ENCODE data around the gene ZAP70. TPM values are rescaled to one million over a fixed set of nuclear protein-coding genes. Genes with fewer than 3 reads are reported as not detected.

Gene ZAP70
- total and polyA plus RNA-seq, 2 of the 13 experiments (the other 11 are each of a cell fraction or from before 2014, with no cell fraction given) = 0.51 to 4.0 TPM

DNA sequence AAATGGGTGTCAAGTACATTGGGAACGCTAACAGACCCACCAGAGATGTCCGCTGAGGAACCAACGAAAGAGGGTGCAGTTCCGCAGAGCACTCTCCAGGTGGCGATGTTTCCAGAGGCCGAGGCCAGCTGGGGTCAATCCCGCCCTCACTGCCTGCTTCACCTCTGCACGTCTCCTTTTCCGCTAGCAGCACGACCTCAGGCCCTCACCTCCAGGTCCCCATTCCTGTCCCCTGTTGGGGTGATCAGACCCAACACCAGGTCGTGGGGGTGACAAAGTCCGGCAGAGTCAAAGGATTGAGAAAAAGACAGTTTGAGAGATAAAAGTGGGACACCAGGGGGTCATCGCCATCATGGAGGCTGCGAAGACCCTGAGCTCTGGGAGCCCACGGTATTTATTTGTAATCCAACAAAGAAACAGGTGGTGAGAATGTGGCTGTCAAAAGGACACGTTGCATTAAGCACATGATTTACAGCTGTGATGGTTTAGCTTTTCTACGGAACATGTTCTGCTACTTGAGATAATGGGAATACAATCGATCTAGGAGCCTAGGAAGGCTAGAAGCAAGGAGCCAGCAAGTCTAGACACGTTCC is 27.3 kb downstream of the ZAP70 start (continued):
- no peak for TF ChIP-seq UBTF (CRISPR knock-in tag; IDR thresholded peaks at IDR 0.05)
- TF ChIP-seq E2F2 (CRISPR knock-in tag; IDR thresholded peaks at IDR 0.05; ENCODE audit: borderline replicate concordance) = no peak
- TF ChIP-seq ZNF839 (CRISPR knock-in tag; IDR thresholded peaks at IDR 0.05; ENCODE audit: borderline replicate concordance) = no peak
- no peak for TF ChIP-seq ELF4 (CRISPR knock-in tag; IDR thresholded peaks at IDR 0.05; ENCODE audit: borderline replicate concordance)
- TF ChIP-seq ZNF207 (IDR thresholded peaks at IDR 0.05; ENCODE audit: borderline replicate concordance) = no peak
- no peak for TF ChIP-seq SRSF4 (IDR thresholded peaks at IDR 0.05; ENCODE audit: low read depth, low read length, poor library complexity, severe bottlenecking)
- TF ChIP-seq CBX2 (IDR thresholded peaks at IDR 0.05; ENCODE audit: low read depth, low read length) = no peak
- TF ChIP-seq CBX2 (CRISPR knock-in tag; IDR thresholded peaks at IDR 0.05; ENCODE audit: low read depth) = no peak
- no peak for TF ChIP-seq POLR2AphosphoS5 (IDR thresholded peaks at IDR 0.05; ENCODE audit: low read depth, low read length)
- TF ChIP-seq ZNF687 (CRISPR knock-in tag; IDR thresholded peaks at IDR 0.05) = peak; percentile 72
- no peak for TF ChIP-seq ZNF615 (CRISPR knock-in tag; IDR thresholded peaks at IDR 0.05; ENCODE audit: borderline replicate concordance)
- no peak for TF ChIP-seq SMAD9 (CRISPR knock-in tag; IDR thresholded peaks at IDR 0.05)
- TF ChIP-seq ZNF546 (CRISPR knock-in tag; conservative IDR thresholded peaks at IDR 0.05) = no peak
- no peak for TF ChIP-seq KLF12 (CRISPR knock-in tag; IDR thresholded peaks at IDR 0.05; ENCODE audit: borderline replicate concordance)
- TF ChIP-seq ZNF782 (CRISPR knock-in tag; IDR thresholded peaks at IDR 0.05; ENCODE audit: borderline replicate concordance) = no peak
- TF ChIP-seq MXD4 (CRISPR knock-in tag; IDR thresholded peaks at IDR 0.05) = no peak
- TF ChIP-seq ZBTB3 (CRISPR knock-in tag; IDR thresholded peaks at IDR 0.05; ENCODE audit: borderline replicate concordance, low read depth) = no peak
- TF ChIP-seq ZNF563 (CRISPR knock-in tag; IDR thresholded peaks at IDR 0.05) = no peak
- TF ChIP-seq TMF1 (CRISPR knock-in tag; IDR thresholded peaks at IDR 0.05; ENCODE audit: low read depth) = no peak
- TF ChIP-seq SRF (IDR thresholded peaks at IDR 0.05; ENCODE audit: low read depth, low read length) = no peak
- TF ChIP-seq ZNF225 (CRISPR knock-in tag; IDR thresholded peaks at IDR 0.05) = no peak
- no peak for TF ChIP-seq MZF1 (CRISPR knock-in tag; IDR thresholded peaks at IDR 0.05; ENCODE audit: borderline replicate concordance)
- TF ChIP-seq SOX5 (CRISPR knock-in tag; IDR thresholded peaks at IDR 0.05; ENCODE audit: borderline replicate concordance) = no peak
- no peak for TF ChIP-seq ZNF589 (CRISPR knock-in tag; conservative IDR thresholded peaks at IDR 0.05)
